HG03103 (cell line): ENCODE results near the gene SH3D19.
"Not testable (repeated sequence)": the region's sequence is repeated elsewhere in the genome, so short reads cannot be mapped to it uniquely, and the experiment has no call there.

Experiments
- ATAC-seq: cut with Tn5 transposase; IDR thresholded peaks from one replicate; pipeline ENCODE4 v1.9.1; 2021; ENCODE audit warnings: low read depth; ENCODE audit not compliant: unreplicated experiment

The SH3D19 gene

GRCh38 chr4:151236036-151236435 lies 89.4 kb downstream of the SH3D19 start:
- no peak for ATAC-seq

GRCh38 chr4:151235373-151235772 lies 90.0 kb downstream of the SH3D19 start:
- not testable (repeated sequence) for ATAC-seq

- no peak for ATAC-seq
Measured at GRCh38 chr4:151233600-151233999, 91.8 kb downstream of the SH3D19 start.

GRCh38 chr4:151231915-151232595 lies 93.3 kb downstream of the SH3D19 start:
- ATAC-seq = no peak

- ATAC-seq = no peak
Measured at GRCh38 chr4:151228189-151229119, 97.0 kb downstream of the SH3D19 start.

- ATAC-seq = no peak
Measured at GRCh38 chr4:151227731-151228130, 97.7 kb downstream of the SH3D19 start.

- no peak for ATAC-seq
Measured at GRCh38 chr4:151227172-151227571, 98.2 kb downstream of the SH3D19 start.

GRCh38 chr4:151226004-151226932 lies 99.1 kb downstream of the SH3D19 start:
- no peak for ATAC-seq

GRCh38 chr4:151223465-151223864 lies 101.9 kb downstream of the SH3D19 start:
- no peak for ATAC-seq

GRCh38 chr4:151219948-151220347 lies 105.5 kb downstream of the SH3D19 start:
- ATAC-seq = no peak

- no peak for ATAC-seq
Measured at GRCh38 chr4:151219091-151219490, 106.3 kb downstream of the SH3D19 start.

GRCh38 chr4:151218343-151218742 lies 107.1 kb downstream of the SH3D19 start:
- ATAC-seq = no peak

- ATAC-seq = no peak
Measured at GRCh38 chr4:151217326-151217725, 108.1 kb downstream of the SH3D19 start.

- no peak for ATAC-seq
Measured at GRCh38 chr4:151215295-151215694, 110.1 kb downstream of the SH3D19 start.

GRCh38 chr4:151207868-151208267 lies 117.5 kb downstream of the SH3D19 start:
- no peak for ATAC-seq

GRCh38 chr4:151207186-151207585 lies 118.2 kb downstream of the SH3D19 start:
- ATAC-seq = no peak

GRCh38 chr4:151206241-151207005 lies 119.0 kb downstream of the SH3D19 start:
- ATAC-seq = no peak

- ATAC-seq = no peak
Measured at GRCh38 chr4:151205722-151206121, 119.7 kb downstream of the SH3D19 start.

- ATAC-seq = no peak
Measured at GRCh38 chr4:151204925-151205524, 120.4 kb downstream of the SH3D19 start.
